IMR-90 (cell line): ENCODE data around the gene CDK13.

ENCODE experiments used
- CEBPB ChIP-seq: IDR thresholded peaks from 2 replicates; pipeline ENCODE4 v1.6.1; 2012; ENCODE audit warnings: low read depth, low read length, improper control_type of control experiment
- CHD1 ChIP-seq: IDR thresholded peaks from 2 replicates; pipeline ENCODE4 v1.6.1; 2012; ENCODE audit warnings: low read depth, low read length, improper control_type of control experiment
- CTCF ChIP-seq: conservative IDR thresholded peaks from 2 replicates; pipeline ENCODE4 v1.5.1; 2012; ENCODE audit warnings: mild to moderate bottlenecking, low read depth, low read length, improper control_type of control experiment
- MXI1 ChIP-seq: IDR thresholded peaks from 2 replicates; pipeline ENCODE4 v1.6.1; 2012; ENCODE audit warnings: low read depth, mild to moderate bottlenecking, low read length, moderate library complexity, borderline replicate concordance
- POLR2A ChIP-seq: IDR thresholded peaks from 2 replicates; pipeline ENCODE4 v1.6.1; 2012; ENCODE audit warnings: mild to moderate bottlenecking, low read depth, low read length
- RAD21 ChIP-seq: IDR thresholded peaks from 2 replicates; pipeline ENCODE4 v1.6.1; 2012; ENCODE audit warnings: low read length, improper control_type of control experiment
- RCOR1 ChIP-seq: IDR thresholded peaks from 2 replicates; pipeline ENCODE4 v1.6.1; 2012; ENCODE audit warnings: mild to moderate bottlenecking, low read length, improper control_type of control experiment; ENCODE audit not compliant: insufficient replicate concordance

GRCh38 chr7:39952374-39952773, 2.3 kb downstream of the CDK13 start:
- TF ChIP-seq CTCF (no peak), POLR2A (no peak), RAD21 (no peak), CHD1 (no peak), MXI1 (no peak), RCOR1 (no peak), CEBPB (peak; percentile 65)
